GM18858 (cell line): ENCODE results near the gene OSBPL9.

Source experiments
- ATAC-seq: cut with Tn5 transposase; IDR thresholded peaks from one replicate; pipeline ENCODE4 v1.9.1; 2021; ENCODE audit not compliant: unreplicated experiment

OSBPL9 gene

DNA sequence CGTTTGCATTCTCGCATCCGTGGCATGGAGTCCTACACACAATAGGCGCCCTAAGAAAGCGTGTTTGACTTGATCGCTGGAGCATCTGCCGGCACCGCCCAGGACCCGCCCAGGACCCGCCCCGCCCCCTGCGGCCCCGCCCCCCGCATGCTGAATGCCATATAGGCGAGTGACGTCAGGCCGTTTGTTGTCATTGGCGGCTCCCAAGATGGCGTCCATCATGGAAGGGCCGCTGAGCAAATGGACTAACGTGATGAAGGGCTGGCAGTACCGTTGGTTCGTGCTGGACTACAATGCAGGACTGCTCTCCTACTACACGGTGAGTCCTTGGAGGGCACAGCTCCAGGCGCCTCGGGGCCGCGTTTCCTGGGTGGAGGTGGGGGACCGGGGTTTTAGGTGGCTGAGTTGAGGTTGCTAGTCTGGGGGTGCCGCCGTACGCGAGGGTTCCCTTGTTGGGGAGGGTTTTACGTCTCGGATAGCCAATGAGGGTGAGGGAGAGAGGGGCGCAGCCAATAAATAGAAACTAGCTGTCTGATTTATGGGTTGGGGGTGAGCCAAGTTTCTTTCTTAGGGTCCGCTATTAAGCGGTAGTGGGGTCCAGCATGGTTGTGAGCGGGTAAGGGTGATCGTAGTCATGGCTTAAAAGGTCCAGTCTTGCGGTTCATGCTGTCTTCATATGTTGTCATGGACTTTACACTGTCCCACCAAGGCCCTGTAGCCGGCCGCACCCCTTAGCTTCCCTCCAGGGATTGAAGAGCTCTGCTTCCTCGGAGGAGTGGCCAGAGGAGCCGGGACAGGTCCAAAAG, at the start of gene OSBPL9:
TSS of gene OSBPL9 (plus strand) at position 190 of the 806 bp plus-strand sequence. CDS start at position 209, 19 bp downstream.
- ATAC-seq, result peak; percentile 74

DNA sequence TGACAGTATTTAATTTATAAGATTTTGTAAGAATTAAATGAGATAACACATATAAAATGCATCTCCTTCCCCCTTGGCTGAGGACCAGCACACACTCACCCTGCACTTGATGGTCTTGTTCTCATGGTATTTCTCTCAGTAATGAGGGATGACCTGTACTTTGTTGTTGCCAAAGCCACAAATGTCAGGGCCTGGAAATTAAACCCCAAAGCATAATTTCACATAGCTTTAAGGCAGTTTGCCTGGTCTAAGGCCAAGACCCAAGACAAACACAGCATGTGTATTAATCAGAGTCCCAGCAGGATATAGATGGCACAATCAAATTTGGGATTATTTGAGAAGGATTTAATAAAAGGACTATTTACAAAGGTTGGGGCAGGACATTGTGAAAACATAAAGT, 49.2 kb upstream of the OSBPL9 start:
- no peak for ATAC-seq

DNA sequence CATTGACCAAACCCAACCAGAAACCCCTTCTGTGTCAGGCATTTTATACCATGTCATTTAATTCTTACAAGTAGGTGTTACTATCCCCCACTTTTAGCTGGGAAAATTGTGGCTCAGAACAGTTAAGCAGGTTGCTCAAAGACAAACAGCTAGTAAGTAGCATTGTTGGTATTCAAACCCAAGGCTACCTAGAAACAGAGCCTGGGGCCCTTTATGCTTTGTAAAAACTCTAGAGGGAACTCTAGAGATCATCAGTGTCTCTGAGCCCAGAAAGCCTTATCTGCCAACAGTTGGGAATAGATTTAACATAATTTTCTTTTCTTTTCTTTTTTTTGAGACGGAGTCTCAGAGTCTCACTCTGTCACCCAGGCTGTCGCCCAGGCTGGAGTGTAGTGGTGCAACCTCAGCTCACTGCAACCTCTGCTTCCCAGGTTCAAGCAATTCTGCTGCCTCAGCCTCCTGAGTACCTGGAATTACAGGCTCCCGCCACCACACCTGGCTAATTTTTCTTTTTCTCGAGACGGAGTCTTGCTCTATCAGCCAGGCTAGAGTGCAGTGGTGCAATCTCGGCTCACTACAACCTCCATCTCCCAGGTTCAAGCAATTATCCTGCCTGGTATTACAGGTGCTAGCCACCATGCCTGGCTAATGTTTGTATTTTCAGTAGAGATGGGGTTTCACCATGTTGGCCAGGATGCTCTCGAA, 48.5 kb upstream of the OSBPL9 start:
- no peak for ATAC-seq

DNA sequence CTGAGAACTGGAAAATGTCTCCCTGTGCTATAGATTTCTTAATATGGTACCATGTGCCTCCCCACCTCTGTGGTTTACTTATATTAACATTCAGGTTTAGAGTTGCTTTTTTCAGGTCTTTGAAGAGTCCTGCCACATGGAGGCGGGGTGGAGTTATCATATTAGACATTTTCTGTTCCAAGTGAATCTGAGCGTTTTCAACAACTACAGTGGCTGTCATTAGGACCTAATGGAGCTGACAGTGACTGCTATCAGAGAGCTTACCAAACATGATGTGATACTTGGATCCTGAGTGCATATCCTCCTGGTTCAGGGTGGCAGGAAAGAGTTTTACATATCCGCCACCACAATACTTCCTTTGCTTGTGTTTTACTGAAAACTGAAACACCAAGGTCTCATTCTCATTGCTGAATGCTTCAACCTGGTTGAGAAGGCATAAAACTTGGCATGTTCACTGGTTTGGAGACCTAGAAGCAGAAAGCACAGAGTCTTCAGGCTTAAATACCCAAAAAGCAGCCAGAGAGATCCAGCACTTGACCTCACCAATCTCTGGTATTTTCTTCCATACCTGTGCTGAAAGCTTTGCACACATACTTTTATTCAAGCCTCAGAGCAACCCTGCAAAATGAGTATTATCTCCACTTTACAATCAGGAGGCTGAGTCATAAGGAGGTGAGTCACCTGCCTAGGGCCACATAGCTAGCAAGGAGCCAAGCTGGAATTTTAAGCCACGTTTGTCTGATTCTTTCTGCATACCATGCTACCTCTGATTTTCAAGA, 47.4 kb upstream of the OSBPL9 start:
- ATAC-seq, result peak; percentile 79

- peak; percentile 6 for ATAC-seq
Observed at GRCh38 chr1:51570063-51570710, 46.7 kb upstream of the OSBPL9 start.

DNA sequence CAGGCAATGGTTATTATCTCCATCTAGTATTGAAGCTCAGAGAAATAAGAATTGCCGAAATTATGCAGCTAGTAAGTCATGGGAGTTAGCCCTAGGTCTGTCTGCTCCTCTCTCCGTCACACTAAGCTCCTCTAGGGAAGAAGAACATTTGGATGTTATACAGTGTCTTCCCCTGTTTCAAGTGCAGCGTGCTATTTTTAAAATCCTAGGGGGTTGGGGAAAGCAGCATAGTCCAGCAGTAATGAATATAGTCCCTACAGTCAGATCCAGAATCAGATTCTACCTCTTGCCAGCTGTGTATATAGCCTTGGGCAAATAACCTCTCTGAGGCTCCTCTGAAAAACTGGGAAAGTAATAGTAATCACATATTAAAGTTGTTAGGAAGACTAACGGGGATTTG, 44.5 kb upstream of the OSBPL9 start:
- no peak for ATAC-seq

- no peak for ATAC-seq
Observed at GRCh38 chr1:51574796-51575195, 42.1 kb upstream of the OSBPL9 start.

DNA sequence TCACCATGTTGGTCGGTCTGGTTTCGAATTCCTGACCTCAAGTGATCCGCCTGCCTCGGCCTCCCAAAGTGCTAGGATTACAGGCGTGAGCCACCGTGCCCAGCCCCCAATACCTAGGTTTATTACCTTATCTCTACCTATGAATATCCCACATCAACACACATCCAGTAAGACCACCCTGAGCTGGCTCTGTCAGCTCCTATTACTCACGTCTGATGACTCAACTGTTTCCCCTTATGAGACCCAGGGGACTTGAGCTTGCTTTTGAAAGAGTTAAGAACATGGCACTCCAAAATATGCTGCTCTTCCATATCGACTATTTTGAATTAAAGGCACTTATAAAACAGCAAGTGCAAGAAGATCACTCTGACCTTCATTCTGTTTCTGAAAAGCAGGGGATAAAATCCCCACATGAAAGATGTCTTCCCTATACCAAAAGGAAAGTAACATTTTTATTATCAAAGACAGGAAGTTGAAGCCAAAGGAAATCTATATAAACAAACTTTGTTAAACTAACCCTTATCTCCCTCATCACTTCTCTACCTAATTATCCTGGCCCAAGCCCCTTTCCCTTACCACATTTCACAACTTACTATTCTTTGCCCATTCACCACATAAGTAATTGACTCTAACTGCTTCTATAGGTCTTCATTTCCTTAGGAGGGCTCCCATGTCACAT, 41.3 kb upstream of the OSBPL9 start:
- ATAC-seq, result no peak

DNA sequence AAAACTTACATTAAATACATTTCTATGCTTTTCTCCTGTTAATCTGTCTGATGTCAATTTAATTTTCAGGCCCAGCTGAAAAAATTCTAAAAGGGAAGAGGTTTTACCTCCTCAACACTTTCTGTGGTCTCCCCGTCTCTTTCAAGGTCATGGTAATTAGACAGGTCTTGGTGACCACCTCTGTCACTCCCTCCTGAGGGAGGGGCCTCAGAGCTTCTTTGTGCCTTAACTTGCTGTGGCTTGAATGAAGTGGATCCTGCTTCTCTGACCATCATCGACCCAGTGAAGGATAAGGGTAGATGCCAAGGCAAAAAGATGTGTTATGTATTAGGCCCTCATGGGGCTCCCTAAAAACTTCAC, 40.8 kb upstream of the OSBPL9 start:
- no peak for ATAC-seq

DNA sequence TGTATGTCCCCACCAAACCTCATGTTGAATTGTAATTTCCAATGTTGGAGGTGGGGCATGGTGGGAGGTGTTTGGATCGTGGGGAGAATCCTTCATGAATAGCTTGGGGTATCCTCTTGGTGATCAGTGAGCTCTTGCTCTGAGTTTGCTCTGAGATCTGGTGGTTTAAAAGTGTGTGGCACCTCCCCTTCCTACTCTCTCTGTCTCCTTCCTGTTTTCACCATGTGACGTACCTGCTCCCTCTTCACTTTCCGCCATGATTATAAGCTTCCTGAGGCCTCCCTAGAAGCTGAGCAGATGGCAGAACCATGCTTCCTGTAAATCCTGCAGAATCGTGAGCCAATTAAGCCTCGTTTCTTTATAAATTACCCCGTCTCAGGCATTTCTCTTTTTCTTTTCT, 40.0 kb upstream of the OSBPL9 start:
- no peak for ATAC-seq

- ATAC-seq, result peak; percentile 90
Observed at GRCh38 chr1:51578383-51579109, 38.3 kb upstream of the OSBPL9 start.

- ATAC-seq, result no peak
Observed at GRCh38 chr1:51581238-51581637, 35.7 kb upstream of the OSBPL9 start.

DNA sequence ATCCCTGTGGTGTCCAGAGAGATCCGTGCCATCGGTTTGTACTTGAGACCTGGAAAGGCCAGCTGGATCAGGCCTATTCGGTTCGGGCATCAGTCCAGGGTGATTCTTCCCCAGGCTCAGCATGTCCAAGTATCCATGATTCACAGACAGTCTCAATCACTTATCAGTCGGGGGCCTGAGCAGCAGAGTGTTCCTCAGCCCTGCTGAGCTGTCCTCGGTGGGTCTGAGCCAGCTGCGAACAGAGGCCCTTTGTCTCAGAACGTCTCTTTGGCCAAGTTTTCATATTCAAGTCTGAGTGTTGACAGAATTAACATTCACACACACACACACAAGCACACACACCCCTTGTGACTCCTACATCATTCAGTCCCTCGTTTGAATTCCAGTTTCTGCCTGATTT, 33.4 kb upstream of the OSBPL9 start:
- no peak for ATAC-seq

DNA sequence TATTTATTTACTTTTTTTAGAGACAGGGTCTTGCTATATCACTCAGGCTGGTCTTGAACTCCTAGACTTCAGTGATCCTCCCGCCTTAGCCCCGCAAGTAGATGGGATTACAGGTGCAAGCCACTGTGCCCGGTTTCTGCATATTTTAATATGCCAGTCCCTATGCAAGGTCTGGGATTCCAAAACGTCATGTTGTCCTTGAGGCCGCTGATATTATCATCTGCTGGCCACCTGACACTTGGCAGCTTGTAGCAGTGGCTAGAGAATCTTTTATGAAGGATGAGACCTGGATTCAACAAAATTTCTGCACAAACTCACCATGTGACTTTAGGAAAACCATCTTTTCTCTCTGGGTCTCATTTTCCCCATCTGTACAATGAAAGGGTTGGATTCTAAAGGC, 32.9 kb upstream of the OSBPL9 start:
- ATAC-seq, result no peak

DNA sequence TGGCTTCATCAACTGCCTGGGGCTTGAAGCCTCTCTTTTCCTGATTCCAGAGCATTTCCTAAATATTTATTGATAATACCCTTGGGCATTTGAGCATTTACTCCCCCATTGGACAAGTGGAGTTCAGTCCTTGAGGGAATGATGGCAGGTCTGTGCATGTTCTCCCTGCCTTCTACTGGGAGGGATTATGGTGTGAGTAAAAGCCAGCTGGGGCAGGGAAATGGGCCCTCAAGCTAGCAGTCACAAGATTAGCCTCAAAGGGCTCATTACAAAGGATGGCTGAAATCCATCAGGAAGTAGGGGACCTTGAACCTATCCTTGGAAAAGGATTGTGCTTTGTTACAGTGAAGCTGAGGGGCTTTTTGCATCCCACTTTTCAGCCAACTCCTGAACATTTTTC, 24.2 kb upstream of the OSBPL9 start:
- no peak for ATAC-seq

DNA sequence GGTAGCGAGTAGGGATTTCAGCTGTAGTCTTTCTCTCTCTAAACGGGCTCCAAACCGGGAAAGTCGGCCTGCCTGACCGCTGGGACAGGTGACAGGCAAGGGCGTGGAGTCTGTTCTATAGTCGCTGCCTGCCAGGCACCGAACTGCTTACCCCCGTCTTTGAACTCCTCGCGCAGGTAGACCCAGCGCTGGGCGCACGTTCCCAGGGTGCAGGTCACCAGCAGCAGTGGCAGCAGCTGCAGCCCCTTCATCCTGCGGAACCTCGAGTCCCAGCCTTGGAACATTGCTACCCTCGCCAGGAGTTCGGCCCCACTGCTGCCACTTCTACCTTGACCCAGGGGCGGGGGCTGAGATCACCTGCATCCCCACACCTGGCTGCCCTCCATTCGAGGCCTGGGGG, 22.2 kb upstream of the OSBPL9 start:
- ATAC-seq, result no peak

- ATAC-seq, result no peak
Observed at GRCh38 chr1:51600529-51600928, 16.4 kb upstream of the OSBPL9 start.

DNA sequence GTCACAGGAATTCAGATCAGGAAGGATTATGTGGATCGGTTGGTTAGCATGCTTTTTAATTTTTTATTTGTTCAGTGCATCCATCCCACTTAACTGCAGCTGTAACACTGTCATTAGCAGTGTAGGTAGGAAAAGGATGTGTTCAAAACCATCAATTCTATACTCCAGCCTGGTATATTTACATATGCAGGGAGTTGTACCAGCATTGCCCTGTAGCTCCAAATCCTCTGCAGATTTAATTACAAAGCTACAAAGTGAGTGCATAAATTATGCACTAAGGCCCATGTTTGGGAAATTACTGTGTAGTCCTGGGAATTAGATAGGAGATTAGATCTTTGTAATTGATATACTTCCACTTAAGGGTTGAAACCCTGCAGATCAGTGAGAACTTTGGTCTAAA, 15.9 kb upstream of the OSBPL9 start:
- ATAC-seq, result no peak

DNA sequence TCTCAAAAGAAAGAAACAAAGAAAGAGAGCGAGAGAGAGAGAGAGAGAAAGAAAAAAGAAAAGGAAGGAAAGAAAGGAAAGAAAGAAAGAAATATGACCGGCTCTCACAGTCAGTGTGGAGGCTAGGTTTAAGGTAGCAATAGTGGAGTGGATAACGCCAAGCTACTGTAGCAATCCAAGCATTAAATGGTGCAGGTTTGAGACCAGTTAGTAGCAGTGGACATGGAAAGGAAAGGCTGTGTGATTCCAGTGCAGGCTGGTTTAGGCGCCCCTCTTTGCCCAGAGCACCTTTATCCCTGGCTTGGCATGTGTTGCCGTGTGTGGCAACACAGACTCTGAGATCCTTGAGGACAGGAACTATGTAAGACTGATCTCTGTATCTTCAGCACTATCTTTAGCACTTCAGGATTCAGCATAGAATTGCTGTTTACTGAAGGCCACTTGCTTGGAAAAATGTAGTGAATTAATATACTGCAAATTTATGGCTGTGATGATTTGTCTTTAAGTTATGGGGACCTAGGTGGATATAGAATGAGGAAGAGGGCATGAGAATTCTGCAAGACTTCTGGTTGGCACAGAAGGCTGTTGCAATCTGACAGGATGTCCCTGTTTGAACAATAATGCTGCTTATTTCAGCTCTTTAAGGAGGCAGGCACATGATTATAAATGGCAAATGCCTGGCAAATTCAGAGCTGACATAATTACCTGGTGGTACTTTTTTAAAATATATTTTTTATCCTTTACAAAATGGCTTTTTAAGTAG, 10.8 kb upstream of the OSBPL9 start:
- ATAC-seq, result no peak
